RKO (cell line): ENCODE results near the gene CELSR1.

ENCODE experiments used
- DNase-seq: peaks from one replicate; pipeline ENCODE4 v3.0.0-alpha.2; 2016; ENCODE audit warnings: low spot score

The CELSR1 gene, protein sequence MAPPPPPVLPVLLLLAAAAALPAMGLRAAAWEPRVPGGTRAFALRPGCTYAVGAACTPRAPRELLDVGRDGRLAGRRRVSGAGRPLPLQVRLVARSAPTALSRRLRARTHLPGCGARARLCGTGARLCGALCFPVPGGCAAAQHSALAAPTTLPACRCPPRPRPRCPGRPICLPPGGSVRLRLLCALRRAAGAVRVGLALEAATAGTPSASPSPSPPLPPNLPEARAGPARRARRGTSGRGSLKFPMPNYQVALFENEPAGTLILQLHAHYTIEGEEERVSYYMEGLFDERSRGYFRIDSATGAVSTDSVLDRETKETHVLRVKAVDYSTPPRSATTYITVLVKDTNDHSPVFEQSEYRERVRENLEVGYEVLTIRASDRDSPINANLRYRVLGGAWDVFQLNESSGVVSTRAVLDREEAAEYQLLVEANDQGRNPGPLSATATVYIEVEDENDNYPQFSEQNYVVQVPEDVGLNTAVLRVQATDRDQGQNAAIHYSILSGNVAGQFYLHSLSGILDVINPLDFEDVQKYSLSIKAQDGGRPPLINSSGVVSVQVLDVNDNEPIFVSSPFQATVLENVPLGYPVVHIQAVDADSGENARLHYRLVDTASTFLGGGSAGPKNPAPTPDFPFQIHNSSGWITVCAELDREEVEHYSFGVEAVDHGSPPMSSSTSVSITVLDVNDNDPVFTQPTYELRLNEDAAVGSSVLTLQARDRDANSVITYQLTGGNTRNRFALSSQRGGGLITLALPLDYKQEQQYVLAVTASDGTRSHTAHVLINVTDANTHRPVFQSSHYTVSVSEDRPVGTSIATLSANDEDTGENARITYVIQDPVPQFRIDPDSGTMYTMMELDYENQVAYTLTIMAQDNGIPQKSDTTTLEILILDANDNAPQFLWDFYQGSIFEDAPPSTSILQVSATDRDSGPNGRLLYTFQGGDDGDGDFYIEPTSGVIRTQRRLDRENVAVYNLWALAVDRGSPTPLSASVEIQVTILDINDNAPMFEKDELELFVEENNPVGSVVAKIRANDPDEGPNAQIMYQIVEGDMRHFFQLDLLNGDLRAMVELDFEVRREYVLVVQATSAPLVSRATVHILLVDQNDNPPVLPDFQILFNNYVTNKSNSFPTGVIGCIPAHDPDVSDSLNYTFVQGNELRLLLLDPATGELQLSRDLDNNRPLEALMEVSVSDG (N-terminal part only)

DNA sequence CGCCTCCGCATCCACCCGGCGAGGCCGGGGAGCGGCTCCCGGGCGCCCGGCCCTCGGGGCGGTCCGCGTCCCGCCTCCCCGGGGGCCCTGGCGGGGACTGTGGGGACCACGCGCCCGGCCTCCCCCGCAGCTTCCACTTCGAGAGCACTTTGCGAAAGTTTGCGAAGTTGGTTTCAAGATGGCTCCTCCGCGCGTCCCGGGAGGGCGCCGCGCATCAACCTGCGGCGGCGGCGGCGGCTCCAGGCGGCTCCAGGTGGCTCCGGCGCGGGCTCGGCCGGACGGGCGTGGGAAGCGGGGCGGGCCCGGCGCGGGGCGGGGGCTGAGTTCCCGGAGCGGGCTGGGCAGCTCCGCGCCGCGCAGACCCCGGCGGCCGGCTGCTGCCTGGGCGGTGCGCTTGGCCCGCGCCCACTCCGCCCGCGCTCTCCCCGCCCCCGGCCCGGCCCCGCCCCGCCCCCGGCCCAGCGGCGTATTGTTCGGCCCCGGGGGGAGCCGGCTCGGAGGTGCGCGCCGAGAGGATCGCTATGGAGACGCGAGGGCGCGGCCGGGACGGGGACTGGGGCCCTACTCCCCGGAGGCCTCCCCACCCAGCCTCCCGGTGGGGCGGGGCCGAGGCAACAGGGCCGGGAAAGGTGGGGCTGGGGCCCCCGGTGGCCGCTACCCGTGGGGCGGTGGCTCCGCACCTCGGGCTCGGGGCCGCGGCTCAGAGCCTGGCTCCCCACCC, at the start of gene CELSR1:
CELSR1 (minus strand) TSS at position 396 of the 721 bp plus-strand sequence. CDS start 450 bp downstream, outside the sequence.
- no peak for DNase-seq

DNA sequence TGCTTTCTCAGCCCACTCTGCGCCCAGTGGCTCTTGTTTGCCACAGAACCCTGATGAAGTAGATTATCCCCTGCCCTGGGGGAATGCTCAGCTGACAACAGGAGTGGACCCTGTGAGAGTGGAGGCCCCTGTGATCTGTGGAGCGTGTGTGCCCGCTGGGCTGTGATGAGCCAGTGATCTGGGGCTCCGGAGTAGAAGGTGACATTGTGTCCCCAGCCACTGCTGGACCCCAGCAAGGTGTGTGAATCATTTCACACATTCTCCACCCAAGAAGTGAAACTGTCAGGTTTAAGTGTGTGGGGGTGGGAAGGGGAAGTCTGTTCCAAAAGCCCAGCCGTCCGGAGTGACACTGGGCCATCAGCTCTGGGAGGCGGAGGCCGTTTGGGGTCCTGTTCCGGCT, 49.6 kb upstream of the CELSR1 start:
- no peak for DNase-seq

DNA sequence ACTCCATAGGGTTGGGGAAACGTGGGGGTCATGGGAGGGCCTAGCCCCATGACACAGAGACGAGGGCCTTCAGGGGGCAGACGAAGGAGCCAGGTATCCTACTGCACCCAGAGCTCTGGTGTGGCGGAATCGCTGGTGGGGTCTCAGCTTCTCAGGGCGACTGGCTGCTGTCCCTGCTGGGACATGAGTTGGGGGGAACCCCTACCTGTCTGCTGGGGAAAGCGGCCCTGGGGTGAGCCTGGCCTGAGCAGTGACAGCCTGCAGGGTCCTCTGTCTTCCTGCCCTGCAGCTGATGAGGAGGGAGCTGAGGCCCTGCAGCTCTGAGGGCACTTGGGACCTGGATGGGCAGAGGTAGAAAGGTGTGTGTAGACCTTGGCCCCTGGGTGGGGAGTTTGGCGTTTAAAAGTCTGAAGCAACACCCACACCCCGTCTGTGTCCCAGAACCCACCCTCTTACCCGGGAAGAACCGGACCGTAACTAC, 49.2 kb upstream of the CELSR1 start:
- no peak for DNase-seq

DNA sequence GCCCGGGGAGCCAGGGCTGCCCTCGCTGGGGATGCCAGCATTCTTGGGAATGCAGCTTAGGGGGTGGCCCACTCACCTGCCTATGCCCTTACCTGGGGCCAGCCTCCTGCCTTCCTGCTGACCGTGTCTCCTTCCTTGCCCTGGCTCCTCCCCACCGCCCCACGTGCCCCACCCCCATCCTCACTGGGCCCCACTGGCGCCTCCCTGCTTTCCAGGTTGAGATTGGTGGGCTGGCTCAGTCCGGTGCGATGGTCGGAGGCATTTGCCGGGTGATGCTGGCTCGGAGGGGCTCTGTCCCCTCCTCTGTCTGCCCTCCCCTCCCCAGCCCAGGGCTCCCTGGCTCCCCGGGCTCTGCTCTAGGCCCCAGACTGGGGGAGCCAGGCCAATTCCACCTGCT, 48.7 kb upstream of the CELSR1 start:
- DNase-seq = no peak

DNA sequence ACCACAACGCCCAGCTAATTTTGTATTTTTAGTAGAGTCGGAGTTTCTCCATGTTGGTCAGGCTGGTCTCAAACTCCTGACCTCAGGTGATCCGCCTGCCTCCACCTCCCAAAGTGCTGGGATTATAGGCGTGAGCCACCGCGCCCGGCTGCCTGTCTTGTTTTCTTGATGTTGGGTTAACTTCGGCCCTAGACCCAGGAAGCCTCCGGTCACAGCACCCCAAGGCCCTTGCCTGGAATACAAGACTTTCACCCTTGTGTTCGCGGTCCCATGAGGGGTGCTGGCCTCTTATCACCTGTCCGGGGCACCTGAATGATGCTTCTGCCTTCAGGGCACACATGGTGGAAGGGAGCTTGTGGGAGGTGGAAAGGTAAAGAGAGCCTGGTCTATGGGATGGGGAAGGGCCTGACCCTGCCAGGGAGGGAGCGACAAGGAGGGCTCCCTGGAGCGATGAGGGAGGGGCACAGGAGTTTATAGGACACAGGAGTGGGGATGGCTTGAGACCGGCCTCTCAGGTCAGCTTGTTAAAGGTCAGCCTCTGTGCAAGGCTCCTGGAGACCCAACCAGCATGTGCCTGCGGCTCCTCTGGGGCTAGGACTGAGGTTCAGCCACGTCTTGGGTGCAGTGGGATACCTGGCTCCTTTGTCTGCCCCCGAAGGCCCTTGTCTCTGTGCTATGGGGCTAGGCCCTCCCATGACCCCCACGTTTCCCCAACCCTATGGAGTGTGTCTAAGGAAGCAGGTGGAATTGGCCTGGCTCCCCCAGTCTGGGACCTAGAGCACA, 48.1 kb upstream of the CELSR1 start:
- DNase-seq = no peak

DNA sequence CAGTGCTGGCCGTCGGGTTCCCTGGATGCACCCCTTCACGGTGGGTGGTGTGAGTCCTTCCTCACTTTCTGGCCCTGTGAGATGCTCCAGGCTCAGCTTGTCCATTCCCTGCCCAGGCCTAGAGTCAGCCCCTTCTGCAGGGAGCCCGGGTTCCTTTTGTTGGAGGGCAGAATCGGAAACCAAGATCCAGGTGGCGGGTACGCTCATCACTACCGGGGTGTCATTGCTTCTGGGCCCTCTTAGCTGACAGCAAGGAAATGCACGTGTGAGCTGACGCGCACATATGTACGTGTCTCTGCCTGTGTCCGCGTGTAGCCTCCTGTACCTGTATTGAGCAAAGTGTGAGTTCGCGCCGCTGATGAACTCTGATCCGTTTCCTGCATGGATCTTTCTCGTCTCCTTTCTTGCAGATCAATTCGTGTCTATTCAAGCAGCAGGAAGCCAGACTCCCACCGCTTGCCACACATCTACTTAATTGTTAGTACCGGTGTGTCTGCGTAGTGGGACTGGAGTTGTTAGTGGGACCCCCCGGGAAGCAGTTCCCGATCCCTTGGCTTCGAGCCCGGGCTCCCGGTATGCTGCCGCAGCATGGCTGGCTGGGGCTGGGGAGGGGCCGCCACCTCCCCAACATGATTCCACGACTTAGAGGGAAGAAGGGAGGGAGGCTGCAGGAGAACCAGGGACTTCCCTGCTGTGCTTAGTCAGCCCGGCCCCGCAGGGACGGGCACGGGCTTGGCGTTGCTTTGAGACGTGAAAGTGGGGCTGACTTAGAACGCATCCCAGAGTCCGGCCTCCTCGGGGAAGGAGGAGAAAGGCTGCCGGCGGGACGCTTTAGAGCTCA, 46.9 kb upstream of the CELSR1 start:
- DNase-seq = no peak

DNA sequence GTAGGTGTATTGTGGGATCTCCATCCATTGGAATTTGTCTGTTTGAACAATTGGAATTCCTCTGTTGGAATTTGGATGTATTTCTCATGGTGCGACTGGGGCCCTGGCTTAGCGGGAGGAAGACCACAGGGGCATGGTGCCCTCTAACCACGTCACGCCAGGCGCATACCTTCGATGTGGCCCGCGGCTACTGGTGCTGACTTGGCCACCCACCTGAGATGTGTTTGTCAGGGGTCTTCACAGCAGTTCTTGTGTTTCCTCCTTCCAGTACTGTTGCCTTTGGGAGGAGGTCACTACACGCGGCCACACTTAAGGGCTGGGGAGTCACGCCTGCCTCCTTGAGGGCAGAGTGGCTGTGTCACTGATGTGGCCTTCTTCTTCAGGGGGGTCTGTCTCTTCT, 46.2 kb upstream of the CELSR1 start:
- DNase-seq = no peak

DNA sequence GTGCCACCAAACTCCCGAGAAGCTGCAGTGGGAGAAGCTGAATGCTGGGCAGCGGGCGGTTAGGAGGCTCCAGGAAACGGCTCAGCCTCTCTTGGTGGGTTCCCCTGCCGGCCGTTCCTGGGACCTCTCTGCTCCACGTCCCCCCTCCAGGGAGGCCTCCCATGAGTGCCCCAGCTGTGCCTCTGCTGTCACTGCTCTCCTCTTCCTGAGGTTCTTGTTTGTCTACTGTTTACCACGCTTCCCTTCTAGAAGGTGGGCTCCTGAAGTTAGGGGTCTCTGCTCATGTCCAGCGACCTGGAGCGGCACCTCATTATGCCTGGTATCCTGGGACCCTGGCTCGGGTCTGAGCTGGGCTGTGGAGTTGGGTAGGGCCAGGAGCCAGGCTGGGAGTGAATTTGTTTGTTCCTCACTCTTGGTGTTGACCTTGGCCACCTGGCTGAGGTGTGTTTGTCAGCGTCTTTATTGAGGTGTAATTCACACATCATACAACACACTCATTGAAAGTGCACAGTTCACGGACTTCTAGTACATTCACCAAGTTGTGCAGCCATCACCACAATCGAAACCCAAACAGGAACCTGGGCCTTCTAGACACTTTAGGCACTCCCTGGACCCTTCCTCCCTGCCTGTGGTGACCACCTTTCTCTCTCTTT, 45.0 kb upstream of the CELSR1 start:
- DNase-seq = no peak

DNA sequence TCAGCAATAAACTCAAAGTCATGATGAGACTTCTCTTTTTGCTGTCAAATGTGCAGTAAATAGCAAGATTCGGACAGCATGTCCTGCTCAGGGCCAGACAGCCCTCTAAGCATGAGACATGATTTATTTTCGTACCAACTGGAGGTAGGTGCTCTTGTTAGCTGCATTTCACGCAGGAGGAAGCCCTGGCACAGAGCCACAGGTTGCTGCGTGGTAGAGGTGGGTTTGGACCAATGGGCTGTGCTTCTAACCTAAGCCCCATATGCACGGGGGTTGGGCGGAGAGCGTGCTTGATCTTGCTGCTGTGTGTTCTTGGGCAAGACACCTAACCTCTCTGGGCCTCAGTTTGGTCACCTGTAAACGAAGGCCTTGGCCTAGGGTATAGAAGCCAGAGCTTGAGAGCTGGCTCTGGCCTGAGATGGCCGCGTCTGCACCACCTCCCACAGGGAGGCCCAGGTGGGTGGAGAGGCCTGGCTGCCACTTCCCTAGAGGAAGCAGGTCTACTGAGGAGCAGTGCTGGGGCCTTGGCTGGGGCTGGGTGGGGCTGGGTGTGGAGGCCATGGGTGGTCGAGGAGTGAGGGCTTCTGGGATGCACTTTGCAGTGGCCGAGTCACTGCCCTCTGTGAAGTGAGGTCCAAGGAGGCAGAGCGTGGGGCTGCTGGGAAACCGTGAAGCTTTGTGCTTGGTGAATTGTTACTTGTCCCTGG, 44.3 kb upstream of the CELSR1 start:
- DNase-seq = no peak

DNA sequence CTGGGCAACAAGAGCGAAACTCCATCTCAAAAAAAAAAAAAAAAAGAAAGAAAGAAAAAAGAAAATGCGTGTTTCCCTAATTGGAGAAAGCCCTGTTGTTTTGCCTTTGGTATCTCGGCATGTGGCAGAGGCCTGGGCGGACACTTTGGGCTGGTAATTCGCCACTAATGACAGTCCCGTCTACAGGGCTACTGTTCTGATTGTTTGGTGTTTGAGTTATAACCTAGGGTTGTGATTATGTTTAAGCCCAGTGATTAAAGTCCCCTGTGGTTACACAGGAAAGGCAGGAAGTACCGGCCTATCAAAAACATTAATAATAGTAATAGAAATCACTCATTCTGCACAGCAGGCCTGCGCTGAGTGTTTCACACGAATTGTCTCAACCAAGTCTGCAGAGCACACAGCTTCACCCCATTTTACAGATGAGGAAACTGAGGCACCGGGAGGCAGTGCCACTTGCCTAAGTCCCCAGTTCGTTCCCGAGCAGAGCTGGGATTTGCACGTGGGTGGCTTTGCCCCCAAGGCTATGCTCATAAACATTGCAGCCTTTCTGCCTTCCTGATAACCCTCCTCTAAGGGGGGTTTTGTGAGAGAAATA, 43.6 kb upstream of the CELSR1 start:
- DNase-seq = no peak

DNA sequence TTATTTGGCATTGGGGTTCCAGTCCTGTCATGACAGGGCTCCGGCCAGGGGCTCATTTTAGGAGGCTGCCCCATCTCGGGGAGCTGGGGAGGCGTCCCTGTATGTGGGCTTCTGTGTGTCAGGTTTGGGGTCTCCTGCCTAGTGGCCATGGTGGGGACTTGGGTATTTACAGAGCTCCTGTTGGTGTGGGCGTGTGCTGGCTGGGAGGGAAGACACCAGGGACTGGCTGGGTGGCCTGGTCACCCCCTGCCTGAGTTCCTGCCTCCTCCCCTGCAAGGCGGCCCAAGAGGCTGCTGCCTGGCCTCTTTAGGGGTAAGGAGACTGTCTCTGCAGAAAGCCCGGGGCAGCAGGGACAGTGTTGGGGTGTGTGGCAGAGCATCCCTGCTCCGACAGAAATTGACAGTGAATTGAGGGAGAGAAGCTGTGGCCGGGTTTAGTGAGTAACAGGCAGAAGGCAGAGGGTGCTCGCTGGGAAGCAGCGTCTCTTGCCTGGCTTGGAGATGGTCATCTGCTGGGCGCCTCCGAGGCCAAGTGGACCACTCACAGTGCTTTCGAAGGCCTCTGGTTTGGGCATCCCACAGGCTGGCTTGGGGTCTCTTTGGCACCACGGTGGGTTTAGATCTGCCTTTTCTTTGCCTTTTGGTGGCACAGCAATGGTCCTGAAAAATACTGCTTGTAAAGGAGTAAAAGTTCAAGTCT, 42.5 kb upstream of the CELSR1 start:
- no peak for DNase-seq

DNA sequence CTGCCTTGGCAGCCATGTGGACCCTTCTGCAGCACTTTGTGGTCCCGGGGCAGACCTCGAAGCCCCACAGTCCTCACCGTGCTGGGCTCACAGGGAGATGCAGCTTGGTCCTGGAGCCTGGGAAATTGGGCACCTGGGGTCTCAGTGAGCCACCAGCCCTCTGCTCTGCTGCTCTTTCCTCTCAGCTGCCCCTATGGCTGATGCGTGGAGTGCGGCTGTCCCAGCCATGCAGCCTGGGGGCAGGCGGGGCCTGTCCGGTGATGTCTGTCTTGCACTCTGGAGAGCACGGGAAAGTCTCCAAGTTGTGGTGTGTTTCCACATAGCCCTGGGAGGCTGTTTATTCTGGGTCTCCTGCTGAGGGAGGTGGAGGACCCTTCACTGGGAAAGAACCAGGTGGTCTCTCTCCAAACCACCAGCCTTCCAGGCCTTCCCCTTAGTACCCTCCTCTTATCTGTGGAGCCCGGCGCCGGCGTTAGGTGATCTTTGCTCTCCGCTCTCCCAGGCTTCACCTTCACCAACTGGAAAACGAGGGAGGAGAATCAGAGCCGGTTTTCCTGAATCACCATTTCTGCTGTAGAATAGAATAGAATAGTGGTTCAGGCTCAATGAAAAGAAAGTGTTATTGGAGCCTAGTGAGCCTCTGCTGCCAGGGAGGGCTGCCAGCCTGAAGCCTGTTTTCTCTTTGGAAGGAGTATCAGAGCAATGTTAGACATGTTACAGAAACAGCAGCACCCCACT, 41.6 kb upstream of the CELSR1 start:
- no peak for DNase-seq

DNA sequence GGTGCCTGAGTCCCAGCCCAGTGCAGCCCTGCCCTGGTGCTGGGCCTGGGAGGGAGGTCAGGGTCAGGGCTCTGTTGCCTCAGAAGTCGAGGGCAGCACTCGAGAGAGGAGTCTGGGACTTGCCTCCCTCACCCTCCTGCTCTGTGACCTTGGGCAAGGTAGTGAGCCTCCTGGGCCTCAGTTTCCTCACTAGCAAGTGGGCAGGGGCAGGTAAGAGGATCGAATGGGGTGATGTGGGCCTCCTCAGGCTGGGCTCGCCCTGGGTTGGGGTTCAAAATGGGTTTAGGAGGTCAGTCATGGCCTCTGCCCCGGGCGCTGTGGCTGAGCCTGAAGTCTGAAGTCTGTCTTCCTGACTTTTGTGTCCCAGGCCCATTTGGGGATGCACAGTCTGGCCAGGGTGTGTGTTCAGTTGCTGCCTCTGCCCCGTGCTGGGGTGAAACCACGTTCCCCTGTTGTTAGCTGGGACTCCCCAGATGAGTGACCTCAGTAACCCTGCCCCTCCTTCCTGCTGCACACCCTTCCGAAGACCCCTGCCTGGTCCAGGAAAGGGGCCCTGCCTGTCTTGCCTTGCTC, 40.9 kb upstream of the CELSR1 start:
- DNase-seq = no peak

DNA sequence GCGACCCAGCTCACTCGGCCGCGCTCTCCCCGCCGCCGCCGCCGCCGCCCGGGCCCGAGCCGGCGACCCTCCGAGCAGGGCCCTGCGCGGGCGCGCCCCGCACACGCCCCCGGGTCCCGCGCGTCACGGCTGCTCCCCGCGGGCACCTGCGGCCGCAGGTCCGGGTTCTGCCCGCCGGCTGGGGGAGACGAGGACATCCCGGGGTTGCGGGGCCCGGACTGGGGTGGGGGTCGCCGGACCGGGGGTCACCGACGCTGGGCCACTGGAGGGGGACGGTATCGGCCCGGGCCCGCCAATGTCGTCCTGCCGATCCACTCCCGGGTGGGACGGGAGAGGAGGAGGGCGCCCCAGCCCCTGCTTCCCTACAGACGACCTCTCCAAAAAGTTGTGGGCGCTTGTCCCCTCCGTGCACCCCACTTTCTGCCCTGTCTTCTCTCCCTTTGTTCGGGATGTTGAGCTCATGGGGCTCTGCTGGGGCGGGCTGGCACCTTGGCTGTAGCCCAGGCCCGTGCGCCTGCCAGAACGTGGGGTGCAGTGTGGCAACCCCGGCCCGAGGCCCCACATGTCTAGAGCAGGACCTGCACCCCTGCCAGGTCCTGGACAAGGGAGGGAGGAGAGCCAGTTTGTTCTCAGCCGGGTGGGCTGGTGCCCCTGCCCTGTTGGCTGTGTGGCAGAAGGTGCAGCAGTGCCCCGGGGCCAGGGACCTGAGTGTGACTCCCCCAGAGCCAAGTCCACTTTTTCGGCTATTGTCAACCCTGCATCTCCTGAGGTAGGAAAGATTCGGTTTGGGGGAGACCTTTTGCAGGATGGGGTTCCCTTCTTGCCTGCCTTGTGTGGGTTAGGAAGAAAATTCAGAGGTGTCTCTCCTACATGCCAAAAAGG, 40.2 kb upstream of the CELSR1 start:
- peak; percentile 42 for DNase-seq

DNA sequence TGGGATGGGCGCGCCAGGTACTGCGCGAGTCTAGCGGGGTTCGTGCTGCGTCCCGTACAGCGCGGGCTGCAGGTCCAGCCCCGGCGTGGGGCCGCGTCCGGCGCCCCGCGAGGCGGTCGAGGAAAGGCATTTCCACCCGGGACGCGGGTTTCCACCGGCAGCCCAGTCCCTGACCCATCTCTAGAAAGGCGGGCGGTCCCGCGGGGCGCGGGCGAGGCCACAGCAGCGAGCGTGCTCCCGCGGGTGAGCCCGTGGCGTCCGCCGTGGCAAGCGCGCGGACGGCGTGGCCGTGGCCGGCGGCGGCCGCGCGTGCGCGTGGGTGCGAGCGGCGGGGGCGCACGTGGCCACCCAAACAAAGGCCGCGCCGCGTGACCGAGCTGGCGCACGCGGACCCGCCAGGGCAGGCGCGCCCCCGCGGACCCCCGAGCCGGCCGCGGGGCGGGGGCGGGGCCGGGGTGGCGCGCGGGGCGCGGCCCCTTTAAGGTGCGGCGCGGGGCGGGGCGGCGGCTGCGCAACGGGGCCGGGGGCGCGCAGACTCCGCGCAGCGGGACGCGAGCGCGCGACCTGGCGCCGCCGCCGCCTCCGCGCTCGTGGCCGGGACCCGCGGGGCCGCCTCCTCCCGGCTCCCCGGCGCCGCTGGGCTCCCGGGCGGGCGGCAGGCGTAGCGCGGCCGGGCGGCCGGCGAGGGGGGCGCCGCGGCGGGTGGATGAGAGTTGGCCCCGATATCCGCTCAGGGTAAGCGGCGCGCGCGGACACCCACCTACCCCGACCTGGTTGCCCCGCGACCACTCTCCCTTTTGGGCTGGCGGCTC, 39.3 kb upstream of the CELSR1 start:
- peak; percentile 63 for DNase-seq
